Renal cortex interstitium (tissue), 11 donors: ENCODE measurements around the gene MCF2L. TPM values are rescaled to one million over a fixed set of nuclear protein-coding genes. Genes with fewer than 3 reads are reported as not detected.
"Not testable (repeated sequence)": the region's sequence is repeated elsewhere in the genome, so short reads cannot be mapped to it uniquely, and the experiment has no call there.

Source experiments
- DNase-seq, 11 donors: peaks; one replicate each; pipeline ENCODE4 v3.0.0-alpha.2; 2013; ENCODE audit warnings: low read depth in 9 of 11, low spot score in 4 of 11; ENCODE audit errors: extremely low read depth in 1 of 11
- polyA plus RNA-seq, 3 donors: library from polyadenylated mRNA; unstranded; fragments of 120-200 nt; gene quantifications; one replicate each; pipeline ENCODE4 v1.2.1, GENCODE V29; 2013; ENCODE audit not compliant: insufficient read length in 3 of 3

MCF2L gene
- polyA plus RNA-seq, 3 donors: 29.5 to 46.9 (median 34.9) TPM

GRCh38 chr13:113110852-113111315, 141.9 kb downstream of the MCF2L start:
- DNase-seq: no peak

DNA sequence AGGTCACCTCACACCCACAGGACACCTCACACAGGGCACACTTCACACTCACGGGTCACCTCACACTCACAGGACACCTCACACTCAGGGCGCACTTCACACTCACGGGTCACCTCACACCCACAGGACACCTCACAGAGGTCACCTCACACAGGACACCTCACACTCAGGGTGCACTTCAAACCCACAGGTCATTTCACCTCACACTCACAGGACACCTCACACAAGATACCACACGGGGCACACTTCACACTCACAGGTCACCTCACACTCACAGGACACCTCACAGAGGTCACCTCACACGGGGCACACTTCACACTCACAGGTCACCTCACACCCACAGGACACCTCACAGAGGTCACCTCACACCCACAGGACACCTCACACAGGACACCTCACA, 142.8 kb downstream of the MCF2L start:
- DNase-seq: not testable (repeated sequence)

GRCh38 chr13:113112475-113112874, 143.5 kb downstream of the MCF2L start:
- not testable (repeated sequence) for DNase-seq

- DNase-seq: no peak
Measured at GRCh38 chr13:113112893-113113845, 144.2 kb downstream of the MCF2L start.

DNA sequence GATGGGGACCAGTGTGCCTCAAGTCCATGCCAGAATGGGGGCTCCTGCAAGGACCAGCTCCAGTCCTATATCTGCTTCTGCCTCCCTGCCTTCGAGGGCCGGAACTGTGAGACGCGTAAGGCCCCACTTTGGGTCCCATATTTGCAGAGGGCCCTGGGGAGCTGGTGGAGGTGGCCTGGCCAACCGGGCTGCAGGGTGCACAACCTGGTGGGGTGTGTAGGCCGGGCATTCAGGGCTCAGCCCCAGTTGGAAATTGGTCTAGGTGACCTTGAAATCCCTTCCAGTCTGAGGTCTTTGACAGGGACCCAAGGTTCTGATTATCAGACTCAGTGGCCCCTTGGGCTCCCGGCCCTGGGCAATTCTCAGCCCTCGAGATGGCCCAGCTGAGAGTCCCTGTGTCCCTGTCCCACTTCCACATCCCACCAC, 144.8 kb downstream of the MCF2L start:
- no peak for DNase-seq

DNA sequence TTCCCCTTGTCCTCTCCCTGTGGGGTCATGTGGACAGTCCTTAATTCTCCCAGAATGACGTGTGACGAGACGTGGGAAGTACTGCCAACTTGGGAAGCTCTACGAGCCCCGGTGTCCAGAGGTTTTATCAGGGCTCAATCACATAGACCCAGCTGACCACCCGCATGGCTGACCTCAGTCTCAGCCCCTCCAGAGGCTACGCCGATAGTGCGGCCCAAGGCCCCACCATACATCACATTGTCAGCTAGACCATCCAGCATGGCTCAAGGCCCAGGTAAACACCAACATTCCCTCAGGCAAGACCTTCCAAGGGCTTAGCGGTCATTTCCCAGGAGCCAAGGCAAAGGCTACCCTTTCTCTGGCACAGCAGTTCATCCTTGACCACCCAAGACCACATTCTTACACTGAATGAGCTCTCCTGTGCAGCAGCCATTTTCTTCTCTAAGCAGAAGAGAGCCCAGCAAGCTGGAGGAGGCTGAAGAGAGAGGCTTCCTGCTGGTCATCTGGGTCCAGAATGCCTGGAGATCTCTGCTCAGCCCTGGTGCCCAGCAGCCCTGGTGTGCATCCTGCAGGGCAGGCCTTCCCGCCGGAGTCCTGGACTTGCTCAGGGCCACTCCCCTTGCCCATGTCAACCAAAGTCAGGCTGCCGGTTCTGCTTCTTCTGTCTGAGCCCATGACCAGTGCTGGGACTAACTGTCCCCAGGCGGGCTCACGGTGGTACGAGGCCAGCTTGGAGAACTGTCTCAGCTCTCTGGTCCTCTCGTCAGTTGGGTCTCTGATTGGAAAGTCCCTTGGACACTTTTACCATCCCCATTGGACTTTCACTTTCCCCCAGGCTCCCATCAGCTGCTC, 145.7 kb downstream of the MCF2L start:
- DNase-seq: no peak

GRCh38 chr13:113115363-113116205, 146.6 kb downstream of the MCF2L start:
- no peak for DNase-seq

DNA sequence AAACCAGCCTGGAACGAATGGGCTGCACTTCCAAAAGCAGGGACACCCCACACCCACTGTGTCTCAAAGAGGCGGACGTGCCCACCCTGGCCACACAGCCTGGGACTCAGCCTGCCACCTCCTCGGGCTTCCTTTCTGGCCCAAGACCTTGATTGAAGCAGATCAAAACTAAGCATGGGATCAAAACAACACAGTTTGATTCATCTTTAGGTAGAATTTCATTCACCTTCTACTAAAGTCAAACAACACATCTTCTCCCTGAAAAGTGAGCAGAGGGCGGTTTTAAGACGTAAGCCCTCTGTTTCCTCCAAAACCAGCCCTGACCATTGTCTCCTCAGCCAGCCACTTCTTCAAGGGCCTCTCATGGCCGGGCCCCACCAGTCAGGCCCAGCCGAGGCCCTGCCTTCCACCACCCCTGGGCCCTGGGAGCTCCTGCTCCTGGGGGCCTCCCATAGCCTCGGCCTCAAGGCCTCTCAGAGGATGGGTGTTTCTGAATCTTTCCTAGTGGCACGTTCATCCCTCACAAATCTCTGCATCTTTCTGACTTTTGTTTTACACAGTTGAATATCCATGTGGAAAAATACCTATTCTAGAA, 147.3 kb downstream of the MCF2L start:
- no peak for DNase-seq

DNA sequence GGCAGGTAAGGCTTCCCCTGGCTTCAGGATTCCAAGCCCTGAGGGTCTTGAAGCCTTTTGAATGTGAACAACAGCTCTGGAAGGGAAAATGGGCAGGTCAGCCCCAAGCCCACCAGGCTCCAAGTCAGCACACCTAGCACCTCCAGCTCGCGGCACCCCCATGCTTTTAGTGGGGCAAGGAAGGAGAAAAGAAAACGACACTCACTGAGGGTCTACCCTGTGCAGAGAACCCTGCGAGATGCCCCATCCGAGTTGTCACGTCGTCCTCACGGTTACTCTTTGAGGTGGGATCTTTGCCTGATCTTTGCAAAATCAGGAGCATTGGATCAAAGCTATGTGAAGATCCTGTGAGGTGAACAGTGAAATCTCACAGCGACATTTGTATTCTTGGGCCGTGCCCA, 147.9 kb downstream of the MCF2L start:
- no peak for DNase-seq

- DNase-seq: no peak
Measured at GRCh38 chr13:113117335-113117872, 148.4 kb downstream of the MCF2L start.

- DNase-seq: no peak
Measured at GRCh38 chr13:113117911-113118260, 148.9 kb downstream of the MCF2L start.

DNA sequence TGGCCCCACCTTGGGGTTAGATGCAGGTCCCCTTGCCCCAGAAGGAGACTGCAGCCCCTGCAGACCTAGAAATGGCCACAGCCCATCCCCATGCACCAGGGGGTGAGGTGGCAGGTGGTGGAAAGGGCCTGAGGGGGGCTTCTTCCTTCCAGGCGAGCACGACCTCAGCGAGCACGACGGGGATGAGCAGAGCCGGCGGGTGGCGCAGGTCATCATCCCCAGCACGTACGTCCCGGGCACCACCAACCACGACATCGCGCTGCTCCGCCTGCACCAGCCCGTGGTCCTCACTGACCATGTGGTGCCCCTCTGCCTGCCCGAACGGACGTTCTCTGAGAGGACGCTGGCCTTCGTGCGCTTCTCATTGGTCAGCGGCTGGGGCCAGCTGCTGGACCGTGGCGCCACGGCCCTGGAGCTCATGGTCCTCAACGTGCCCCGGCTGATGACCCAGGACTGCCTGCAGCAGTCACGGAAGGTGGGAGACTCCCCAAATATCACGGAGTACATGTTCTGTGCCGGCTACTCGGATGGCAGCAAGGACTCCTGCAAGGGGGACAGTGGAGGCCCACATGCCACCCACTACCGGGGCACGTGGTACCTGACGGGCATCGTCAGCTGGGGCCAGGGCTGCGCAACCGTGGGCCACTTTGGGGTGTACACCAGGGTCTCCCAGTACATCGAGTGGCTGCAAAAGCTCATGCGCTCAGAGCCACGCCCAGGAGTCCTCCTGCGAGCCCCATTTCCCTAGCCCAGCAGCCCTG, 149.4 kb downstream of the MCF2L start:
- no peak for DNase-seq

DNA sequence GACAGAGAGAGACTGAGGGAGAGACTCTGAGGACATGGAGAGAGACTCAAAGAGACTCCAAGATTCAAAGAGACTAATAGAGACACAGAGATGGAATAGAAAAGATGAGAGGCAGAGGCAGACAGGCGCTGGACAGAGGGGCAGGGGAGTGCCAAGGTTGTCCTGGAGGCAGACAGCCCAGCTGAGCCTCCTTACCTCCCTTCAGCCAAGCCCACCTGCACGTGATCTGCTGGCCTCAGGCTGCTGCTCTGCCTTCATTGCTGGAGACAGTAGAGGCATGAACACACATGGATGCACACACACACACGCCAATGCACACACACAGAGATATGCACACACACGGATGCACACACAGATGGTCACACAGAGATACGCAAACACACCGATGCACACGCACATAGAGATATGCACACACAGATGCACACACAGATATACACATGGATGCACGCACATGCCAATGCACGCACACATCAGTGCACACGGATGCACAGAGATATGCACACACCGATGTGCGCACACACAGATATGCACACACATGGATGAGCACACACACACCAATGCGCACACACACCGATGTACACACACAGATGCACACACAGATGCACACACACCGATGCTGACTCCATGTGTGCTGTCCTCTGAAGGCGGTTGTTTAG, 150.3 kb downstream of the MCF2L start:
- DNase-seq: no peak

GRCh38 chr13:113119822-113120189, 150.8 kb downstream of the MCF2L start:
- no peak for DNase-seq

GRCh38 chr13:113120300-113121182, 151.5 kb downstream of the MCF2L start:
- no peak for DNase-seq

- no peak for DNase-seq
Measured at GRCh38 chr13:113121183-113121927, 152.3 kb downstream of the MCF2L start.
